ENCODE data around the gene SEC14L3. TPM values are rescaled to one million over a fixed set of nuclear protein-coding genes. Genes with fewer than 3 reads are reported as not detected.
A peak's percentile ranks its signal among the peaks of the same experiment; 100 is the strongest.

Gene SEC14L3
- total RNA-seq, 1 donor from 2014 or later = 1.8 TPM

DNA sequence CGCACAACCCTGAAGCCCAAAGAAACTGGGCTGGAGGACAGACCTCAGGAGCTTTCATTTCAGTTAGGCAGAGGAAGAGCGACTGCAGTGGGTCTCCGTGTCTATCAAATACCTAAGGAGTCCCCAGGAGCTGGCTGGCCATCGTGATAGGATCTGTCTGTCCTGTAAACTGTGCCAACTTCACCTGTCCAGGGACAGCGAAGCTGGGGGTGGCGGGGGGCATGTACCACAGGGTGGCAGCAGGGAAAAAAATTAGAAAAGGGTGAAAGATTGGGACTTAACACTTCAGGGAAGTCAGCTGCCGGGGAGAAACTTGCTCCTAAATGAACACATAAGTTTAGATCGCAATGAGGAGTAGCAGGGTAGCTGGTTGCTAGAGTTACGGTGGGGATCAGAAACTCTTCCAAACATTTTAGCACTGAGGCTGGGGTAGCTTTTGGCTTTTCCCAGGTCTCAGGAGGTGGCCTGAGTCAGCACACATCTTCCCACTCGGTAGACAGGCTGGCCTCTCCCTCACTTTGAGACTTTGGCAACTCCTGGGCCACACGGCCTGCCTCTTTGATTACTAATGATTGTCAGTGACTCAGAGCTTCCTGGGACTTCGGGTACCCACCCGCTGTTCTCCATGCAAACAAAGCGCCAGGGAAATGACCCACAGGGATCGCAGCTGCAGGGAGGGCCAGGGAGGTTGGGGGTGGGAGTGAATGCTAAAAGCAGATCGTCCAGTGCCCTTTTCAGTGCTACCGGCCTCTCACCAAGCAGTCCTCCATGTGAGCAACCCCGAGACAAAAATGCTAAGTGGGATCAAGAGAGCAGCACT, 49.1 kb downstream of the SEC14L3 start:
- TF ChIP-seq, protein P1, sequence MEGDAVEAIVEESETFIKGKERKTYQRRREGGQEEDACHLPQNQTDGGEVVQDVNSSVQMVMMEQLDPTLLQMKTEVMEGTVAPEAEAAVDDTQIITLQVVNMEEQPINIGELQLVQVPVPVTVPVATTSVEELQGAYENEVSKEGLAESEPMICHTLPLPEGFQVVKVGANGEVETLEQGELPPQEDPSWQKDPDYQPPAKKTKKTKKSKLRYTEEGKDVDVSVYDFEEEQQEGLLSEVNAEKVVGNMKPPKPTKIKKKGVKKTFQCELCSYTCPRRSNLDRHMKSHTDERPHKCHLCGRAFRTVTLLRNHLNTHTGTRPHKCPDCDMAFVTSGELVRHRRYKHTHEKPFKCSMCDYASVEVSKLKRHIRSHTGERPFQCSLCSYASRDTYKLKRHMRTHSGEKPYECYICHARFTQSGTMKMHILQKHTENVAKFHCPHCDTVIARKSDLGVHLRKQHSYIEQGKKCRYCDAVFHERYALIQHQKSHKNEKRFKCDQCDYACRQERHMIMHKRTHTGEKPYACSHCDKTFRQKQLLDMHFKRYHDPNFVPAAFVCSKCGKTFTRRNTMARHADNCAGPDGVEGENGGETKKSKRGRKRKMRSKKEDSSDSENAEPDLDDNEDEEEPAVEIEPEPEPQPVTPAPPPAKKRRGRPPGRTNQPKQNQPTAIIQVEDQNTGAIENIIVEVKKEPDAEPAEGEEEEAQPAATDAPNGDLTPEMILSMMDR (IDR thresholded peaks at IDR 0.05) = no peak
- H3K36me3 ChIP-seq = peaks cover 18% of the 10 kb centered on the region
- H3K27ac ChIP-seq = peak overlapping the region; percentile 98
- intact Hi-C loops (cut with DNase I) = no loop called here
- DNase-seq = peak; percentile 66
- peak overlapping the region; percentile 76 for H3K4me3 ChIP-seq
- peak; percentile 27 to 60 for ATAC-seq
- peaks cover 55% of the 10 kb centered on the region for H3K4me1 ChIP-seq
- no peaks in the 10 kb centered on the region for H3K27me3 ChIP-seq (ENCODE audit: low read depth)
- H3K9me3 ChIP-seq = no peaks in the 10 kb centered on the region

DNA sequence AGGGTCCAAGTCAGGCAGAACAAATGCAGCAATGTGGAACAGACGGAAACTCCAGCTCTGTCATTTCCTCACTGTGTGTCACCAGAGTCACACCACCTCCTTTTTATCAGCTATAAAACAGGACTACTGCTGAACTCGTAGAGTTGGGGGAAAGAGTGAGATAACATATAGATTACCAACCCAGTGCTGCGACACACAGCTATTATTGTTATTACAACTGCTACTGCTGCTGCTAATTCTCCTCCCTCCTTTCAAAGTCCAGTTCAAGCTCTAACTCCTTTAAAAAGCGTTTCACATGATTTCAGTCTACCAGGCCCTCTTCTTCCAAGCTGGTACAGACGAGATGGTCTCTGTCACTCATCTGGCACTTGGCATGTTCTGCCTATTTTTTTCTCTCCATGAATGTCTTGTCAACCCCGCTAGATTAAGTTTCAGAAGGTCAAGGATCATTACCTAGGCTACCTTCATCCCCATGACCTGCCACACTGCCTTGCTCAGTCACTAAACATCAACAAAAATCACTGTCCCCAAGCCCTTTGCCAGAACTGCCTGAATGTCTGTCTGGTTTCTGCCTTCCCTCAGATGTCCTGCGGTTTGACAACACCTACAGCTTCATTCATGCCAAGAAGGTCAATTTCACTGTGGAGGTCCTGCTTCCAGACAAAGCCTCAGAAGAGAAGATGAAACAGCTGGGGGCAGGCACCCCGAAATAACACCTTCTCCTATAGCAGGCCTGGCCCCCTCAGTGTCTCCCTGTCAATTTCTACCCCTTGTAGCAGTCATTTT, 49.9 kb downstream of the SEC14L3 start:
- ATAC-seq (no peak), DNase-seq (no peak)
- peaks cover 53% of the 10 kb centered on the region for H3K4me1 ChIP-seq
- H3K27ac ChIP-seq = peak overlapping the region; percentile 98
- H3K4me3 ChIP-seq = no peak overlapping the region
- intact Hi-C loops (cut with DNase I) = no loop called here
- H3K27me3 ChIP-seq (ENCODE audit: low read depth) = no peaks in the 10 kb centered on the region
- H3K36me3 ChIP-seq = peaks cover 26% of the 10 kb centered on the region
- TF ChIP-seq, protein P1 (IDR thresholded peaks at IDR 0.05) = no peak
- no peaks in the 10 kb centered on the region for H3K9me3 ChIP-seq

DNA sequence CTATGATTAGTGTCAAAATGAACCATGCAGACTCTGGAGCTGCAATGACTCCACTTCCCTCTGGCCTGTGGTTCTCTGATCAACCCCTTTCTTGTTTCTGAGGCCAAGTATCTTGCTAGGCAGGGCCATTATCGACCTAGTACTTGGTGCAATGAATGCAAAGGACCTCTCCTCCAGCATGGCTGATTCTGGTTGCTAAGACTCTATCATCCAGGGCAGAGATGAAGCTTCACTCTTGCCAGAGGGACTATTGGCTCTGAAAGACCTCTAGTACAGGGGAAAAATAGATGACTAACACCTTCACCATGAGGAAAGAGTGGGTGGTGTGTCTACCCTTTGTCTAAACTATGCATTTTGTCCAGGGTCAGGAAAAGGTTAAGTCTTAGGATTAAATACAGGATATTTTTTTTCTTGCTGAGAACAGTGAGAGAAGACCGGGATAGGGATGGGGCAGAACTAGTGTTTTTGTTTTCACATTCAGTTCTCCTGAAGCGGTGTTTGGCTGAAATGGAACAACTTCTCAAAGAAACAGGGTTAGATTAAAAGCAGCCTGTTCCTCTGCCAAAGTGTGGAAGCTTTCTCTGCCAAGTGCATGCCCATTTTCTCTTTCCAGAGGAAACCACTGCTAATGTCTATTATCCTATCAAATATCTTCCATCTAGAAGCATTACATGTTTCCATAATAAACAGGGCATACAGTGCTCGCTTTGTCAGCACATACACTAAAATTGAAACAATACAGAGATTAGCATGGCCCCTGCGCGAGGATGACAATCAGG, 51.3 kb downstream of the SEC14L3 start:
- ATAC-seq = no peak
- intact Hi-C loops (cut with DNase I) = no loop called here
- no peaks in the 10 kb centered on the region for H3K27me3 ChIP-seq (ENCODE audit: low read depth)
- H3K4me1 ChIP-seq = peaks cover 44% of the 10 kb centered on the region
- H3K4me3 ChIP-seq = no peak overlapping the region
- TF ChIP-seq, protein P1 (IDR thresholded peaks at IDR 0.05) = no peak
- H3K27ac ChIP-seq = no peak overlapping the region
- no peak for DNase-seq
- H3K36me3 ChIP-seq = peaks cover 40% of the 10 kb centered on the region
- H3K9me3 ChIP-seq = no peaks in the 10 kb centered on the region

DNA sequence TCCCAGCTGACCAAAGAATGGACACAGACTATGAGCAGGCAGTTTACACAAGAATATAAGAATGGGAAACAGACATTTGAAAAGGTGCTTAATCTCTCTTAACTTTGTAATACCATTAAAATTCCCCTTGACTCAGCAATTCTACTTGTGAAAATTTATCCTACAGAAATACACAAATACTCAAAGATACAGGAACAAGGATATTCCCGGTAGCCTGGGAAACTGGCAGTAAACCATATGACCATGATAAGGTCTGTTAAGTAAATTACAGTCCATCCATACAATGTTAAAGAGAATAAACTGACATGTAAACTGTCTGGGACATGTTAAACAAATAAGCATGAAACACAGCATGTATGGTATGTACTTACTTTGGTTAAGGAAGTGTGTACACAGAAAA, 55.0 kb downstream of the SEC14L3 start:
- TF ChIP-seq, protein P1 (IDR thresholded peaks at IDR 0.05) = no peak
- DNase-seq (no peak), ATAC-seq (no peak)
- no peaks in the 10 kb centered on the region for H3K27me3 ChIP-seq (ENCODE audit: low read depth)
- no peaks in the 10 kb centered on the region for H3K9me3 ChIP-seq
- peaks cover 57% of the 10 kb centered on the region for H3K36me3 ChIP-seq
- H3K27ac ChIP-seq = no peak overlapping the region
- H3K4me3 ChIP-seq = no peak overlapping the region
- H3K4me1 ChIP-seq = peaks cover 18% of the 10 kb centered on the region
- intact Hi-C loops (cut with DNase I) = no loop called here

DNA sequence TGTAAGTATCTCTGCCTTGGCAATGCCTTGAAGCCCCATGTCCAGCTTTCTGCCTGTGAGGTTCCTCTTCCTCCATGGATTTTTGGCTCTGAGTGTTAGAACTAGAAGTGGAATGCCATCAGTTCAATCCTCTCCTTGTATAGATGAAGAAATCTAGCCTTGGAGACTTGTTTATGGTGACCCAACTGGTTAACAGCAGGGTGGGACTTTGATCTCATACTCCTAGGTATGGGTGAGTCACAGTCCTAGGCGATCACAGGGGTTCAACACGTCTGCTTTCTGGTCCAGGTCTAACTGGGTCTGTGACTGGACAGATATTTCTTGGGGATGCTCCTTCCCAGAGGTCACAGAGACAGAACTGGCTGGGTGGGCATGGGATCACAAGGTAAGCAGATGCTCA, 55.4 kb downstream of the SEC14L3 start:
- intact Hi-C loops (cut with DNase I) = no loop called here
- TF ChIP-seq, protein P1 (IDR thresholded peaks at IDR 0.05) = no peak
- no peak overlapping the region for H3K27ac ChIP-seq
- ATAC-seq (no peak), DNase-seq (no peak)
- H3K4me3 ChIP-seq = no peak overlapping the region
- H3K36me3 ChIP-seq = peaks cover 57% of the 10 kb centered on the region
- no peaks in the 10 kb centered on the region for H3K9me3 ChIP-seq
- peaks cover 14% of the 10 kb centered on the region for H3K4me1 ChIP-seq
- no peaks in the 10 kb centered on the region for H3K27me3 ChIP-seq (ENCODE audit: low read depth)
